ENCODE data around the gene TP63. TPM values are rescaled to one million over a fixed set of nuclear protein-coding genes. Genes with fewer than 3 reads are reported as not detected.

The TP63 gene
- total RNA-seq, 1 experiment from 2014 or later, result not detected

DNA sequence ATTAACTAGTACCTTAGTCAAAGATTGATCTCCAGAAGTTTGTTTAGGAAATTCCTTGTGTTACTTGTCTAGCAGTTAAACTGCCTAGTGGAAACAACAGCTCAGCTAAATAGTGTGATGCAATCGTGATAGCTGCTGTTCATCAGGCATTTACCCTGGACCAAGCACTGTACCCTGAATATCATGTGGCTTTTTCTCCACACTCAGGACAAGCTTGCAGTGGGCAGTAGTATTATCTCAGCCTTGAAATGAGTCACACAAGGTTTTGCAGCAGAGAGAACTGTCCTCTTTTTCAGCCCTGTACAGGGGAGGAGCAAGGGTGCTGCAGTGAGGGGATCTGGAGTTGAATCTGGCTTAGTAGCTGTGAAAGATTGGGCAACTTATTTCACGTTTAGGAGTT lies 208.4 kb downstream of the TP63 start:
- Histone ChIP-seq H3K27ac (ENCODE audit: insufficient read length, low read depth, low read length) (no peak overlapping the region), H2BK120ac (ENCODE audit: low read depth, low read length, poor library complexity, severe bottlenecking) (no peak overlapping the region), H2BK15ac (ENCODE audit: low read depth, low read length) (no peak overlapping the region), H4K8ac (replicated peaks; ENCODE audit: insufficient read length, low read depth, low read length) (no peak overlapping the region), H2AK5ac (ENCODE audit: insufficient read length, low read length) (no peak overlapping the region), H3K23me2 (ENCODE audit: insufficient read length, low read depth, low read length, poor library complexity, severe bottlenecking) (no peaks in the 10 kb centered on the region), H3K4me1 (ENCODE audit: insufficient read depth, low read length) (no peaks in the 10 kb centered on the region), H3K4ac (ENCODE audit: low read depth, low read length) (no peak overlapping the region), H4K91ac (ENCODE audit: insufficient read length, low read depth, low read length) (no peak overlapping the region), H3T11ph (ENCODE audit: low read length) (no peak overlapping the region), H3K27me3 (ENCODE audit: insufficient read depth, low read length) (no peaks in the 10 kb centered on the region), H4K20me1 (ENCODE audit: control insufficient read depth, insufficient read depth, insufficient read length) (no peaks in the 10 kb centered on the region), H3K23ac (ENCODE audit: insufficient read length, low read depth, low read length) (no peak overlapping the region), H3K79me1 (ENCODE audit: insufficient read depth, low read depth, low read length, poor library complexity, severe bottlenecking) (no peaks in the 10 kb centered on the region), H3K56ac (ENCODE audit: insufficient read length, low read depth, low read length) (no peak overlapping the region), H3K79me2 (ENCODE audit: insufficient read depth, low read length) (no peaks in the 10 kb centered on the region), H2BK5ac (ENCODE audit: insufficient read length, low read length) (no peak overlapping the region), H2AFZ (ENCODE audit: low read length) (no peak overlapping the region), H2BK12ac (ENCODE audit: insufficient read length, low read depth, low read length) (no peak overlapping the region), H3K14ac (ENCODE audit: insufficient read depth, low read length) (no peak overlapping the region), H3K9me3 (ENCODE audit: control insufficient read depth, low read depth, low read length) (no peaks in the 10 kb centered on the region), H3K18ac (ENCODE audit: insufficient read length, low read depth, low read length) (no peak overlapping the region), H4K5ac (ENCODE audit: insufficient read length, low read depth, low read length) (no peak overlapping the region), H3K4me2 (ENCODE audit: insufficient read depth, insufficient read length, low read length) (no peak overlapping the region), H2BK20ac (ENCODE audit: low read depth, low read length, poor library complexity, severe bottlenecking) (no peak overlapping the region), H3K9ac (ENCODE audit: extremely low read depth, insufficient read length, low read length) (no peak overlapping the region)
- no peak overlapping the region; a peak in 1 of 7 replicates for H3K27ac Mint-ChIP-seq
- H3K36me3 Mint-ChIP-seq (ENCODE audit: insufficient read depth in 1 of 3, low read depth in 3 of 3), result no peaks in the 10 kb centered on the region
- no CpG with 5 or more reads among the region's 2 CpGs for WGBS (ENCODE audit: extremely low coverage, insufficient read length, low lambda C conversion rate)
- no peak for DNase-seq
- no peaks in the 10 kb centered on the region for H3K9me3 Mint-ChIP-seq
- no peak overlapping the region for H3K4me3 Mint-ChIP-seq
- H3K4me1 Mint-ChIP-seq, result peaks cover 3 to 6% of the 10 kb centered on the region in 2 experiments; a peak in 1 of 4 replicates
- H3K27me3 Mint-ChIP-seq (ENCODE audit: low read depth), result no peaks in the 10 kb centered on the region
- TF ChIP-seq, protein P1, sequence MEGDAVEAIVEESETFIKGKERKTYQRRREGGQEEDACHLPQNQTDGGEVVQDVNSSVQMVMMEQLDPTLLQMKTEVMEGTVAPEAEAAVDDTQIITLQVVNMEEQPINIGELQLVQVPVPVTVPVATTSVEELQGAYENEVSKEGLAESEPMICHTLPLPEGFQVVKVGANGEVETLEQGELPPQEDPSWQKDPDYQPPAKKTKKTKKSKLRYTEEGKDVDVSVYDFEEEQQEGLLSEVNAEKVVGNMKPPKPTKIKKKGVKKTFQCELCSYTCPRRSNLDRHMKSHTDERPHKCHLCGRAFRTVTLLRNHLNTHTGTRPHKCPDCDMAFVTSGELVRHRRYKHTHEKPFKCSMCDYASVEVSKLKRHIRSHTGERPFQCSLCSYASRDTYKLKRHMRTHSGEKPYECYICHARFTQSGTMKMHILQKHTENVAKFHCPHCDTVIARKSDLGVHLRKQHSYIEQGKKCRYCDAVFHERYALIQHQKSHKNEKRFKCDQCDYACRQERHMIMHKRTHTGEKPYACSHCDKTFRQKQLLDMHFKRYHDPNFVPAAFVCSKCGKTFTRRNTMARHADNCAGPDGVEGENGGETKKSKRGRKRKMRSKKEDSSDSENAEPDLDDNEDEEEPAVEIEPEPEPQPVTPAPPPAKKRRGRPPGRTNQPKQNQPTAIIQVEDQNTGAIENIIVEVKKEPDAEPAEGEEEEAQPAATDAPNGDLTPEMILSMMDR (conservative IDR thresholded peaks at IDR 0.05), result no peak

Measured in H9 (cell line).